Middle frontal gyrus (tissue), 1 donor: ENCODE measurements around the gene CPA5.
"Not testable (repeated sequence)": the region's sequence is repeated elsewhere in the genome, so short reads cannot be mapped to it uniquely, and the experiment has no call there.

ENCODE experiments used
- DNase-seq: peaks from one replicate; pipeline ENCODE4 v3.0.0-alpha.2; 2015; ENCODE audit warnings: low spot score; ENCODE audit errors: extremely low spot score

CPA5 gene

GRCh38 chr7:130344271-130344866 is at the start of gene CPA5:
TSS of gene CPA5 (plus strand) at chr7:130344816. CDS start at chr7:130346486, 1,670 bp downstream.
- DNase-seq = no peak

GRCh38 chr7:130296221-130296951 is 48.2 kb upstream of the CPA5 start:
- no peak for DNase-seq

DNA sequence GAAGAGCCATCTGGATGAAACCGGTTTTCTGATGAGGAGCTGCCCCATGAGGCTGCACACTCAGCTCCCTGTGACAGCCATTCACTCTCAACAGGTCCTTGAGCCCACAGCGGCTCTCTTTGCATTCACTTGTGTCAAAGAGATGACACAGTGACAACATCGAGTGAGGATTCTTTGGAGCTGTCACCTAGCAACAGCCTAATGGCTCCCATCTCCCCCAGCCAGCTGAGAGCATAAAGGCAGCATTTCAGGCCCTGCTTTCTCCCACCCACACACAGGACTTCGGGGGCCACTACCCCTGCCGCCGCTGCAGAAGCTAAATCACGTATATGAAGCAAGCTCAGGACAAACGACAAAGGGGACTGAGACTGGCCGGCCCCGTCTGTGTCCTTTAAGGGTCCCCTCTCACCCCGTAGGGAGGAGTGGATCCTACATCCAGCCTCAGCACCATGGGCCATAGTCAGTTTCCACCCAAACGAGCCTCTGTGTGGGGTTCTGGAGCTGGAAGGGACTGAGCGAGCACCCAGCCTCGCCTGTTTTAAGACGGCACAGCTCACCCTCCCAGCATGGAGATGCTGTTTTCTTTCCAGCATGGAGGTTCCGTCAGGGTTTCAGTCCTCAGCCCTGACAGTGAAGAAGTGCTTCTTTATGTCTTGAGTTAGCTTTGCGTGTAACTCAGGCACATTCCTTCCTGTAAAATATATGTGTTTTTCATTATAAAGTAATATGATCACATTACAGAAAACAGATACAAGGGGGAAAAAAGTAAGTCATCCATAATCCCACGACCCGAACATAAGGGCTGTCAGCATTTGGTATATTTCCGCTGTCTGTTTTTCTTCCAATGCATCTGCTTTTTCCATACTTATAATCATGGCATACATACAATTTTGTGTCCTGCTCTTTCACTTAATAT is 46.7 kb upstream of the CPA5 start:
- DNase-seq = no peak

DNA sequence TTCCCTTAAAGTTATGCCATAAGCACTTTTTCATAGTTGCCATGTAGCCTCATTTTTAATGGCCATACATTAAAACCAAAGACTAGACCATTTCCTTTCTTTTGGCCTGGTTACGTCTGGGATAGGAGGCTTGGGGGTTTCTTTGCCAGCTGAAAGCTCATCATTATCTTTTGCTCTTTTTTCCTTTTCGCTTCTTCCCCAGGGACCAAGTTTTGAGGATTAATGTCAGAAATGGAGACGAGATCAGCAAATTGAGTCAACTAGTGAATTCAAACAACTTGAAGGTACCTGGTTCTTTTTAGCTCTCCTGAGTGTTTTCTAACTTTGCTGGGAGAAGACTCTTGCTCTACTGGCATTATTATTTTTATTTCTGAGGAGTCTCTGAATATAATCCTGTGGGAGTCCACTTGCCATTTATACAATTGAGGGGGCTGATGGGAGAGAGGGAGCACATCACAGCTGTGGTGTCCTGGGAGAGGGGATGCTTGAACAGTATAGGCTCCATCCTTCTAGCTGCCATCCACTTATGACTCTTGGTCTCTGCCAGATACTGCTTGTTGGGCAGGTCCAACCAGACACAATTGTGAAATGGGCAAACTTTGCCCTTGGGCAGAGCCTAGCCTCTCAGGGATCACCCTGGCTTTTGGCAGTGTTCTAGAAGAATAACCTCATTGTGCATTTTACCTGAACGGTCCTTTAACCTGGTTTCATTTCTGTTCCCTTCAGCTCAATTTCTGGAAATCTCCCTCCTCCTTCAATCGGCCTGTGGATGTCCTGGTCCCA is 45.9 kb upstream of the CPA5 start:
- DNase-seq = no peak

DNA sequence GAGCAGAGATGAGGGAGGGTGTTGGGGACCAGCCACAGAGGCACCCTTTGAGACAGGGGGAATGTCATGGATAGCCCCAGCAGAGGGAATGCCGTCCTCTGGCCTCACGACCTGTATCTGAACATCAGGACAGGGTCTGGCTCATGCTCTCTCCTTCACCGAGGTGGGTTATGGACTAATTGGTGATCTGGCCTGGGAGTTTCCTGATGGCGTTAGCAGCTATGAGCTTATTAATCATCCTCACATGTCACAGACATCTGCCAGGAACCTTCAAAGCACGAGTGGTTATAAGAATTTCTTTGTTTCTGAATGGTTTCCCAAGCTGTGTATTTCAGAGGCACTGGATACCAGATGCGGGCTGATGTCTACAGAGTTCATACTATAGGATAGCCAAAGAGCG is 44.8 kb upstream of the CPA5 start:
- no peak for DNase-seq

GRCh38 chr7:130301501-130302020 is 43.1 kb upstream of the CPA5 start:
- no peak for DNase-seq

DNA sequence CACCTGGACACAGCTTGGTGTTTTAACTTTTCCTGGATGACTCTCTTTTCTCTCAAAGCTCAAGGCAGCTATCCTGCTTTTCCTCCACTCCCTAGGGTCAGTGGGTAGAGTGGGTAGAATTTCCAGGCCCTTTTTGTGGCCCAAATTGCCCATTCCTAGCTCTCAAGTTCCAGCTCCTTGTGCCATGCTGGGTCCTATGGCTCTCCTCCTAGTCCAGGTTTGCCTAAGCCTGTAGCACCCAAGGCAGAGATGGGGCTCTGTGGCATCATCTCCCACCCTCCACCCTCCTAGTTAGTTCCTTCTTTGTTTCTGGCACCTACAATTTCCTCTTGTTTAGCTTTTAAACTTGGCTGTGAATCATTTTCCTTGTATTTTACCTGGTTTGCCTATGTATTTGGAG is 42.0 kb upstream of the CPA5 start:
- no peak for DNase-seq

DNA sequence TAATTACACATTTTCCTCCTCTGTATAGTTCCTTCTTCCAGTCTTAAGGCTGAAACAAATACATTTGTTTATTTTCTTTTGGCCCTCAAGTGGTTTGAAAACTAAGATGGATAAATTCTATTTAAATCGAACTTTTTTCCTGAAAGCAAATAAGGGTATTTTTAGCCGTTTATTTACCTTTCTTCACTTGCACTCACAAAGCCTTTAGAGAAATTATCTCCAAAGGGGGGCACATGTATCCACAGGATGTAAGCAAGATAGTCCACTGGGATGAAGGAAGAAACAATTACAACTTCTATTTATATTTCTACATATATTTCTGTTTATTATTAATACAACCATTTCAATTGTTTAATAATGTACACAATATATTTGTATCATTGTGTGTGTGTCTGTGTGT is 41.5 kb upstream of the CPA5 start:
- DNase-seq = no peak

DNA sequence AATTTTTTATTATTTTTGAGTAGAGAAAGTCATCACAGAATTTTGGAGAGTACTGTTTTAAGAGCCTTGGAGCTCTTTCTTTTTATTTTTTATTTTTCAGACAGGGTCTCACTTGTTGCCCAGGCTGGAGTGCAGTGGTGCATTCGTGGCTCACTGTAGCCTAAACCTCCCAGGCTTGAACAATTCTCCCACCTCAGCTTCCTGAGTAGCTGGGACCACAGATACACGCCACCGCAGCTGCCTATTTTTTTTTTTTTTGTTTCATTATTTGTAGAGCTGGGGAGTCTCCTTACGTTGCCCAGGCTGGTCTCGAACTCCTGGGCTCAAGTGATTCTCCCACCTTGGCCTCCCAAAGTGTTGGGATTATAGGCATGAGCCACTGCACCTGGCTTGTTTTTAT is 41.1 kb upstream of the CPA5 start:
- DNase-seq = no peak

GRCh38 chr7:130303982-130304381 is 40.6 kb upstream of the CPA5 start:
- DNase-seq = no peak

- DNase-seq = no peak
These were observed 39.7 kb upstream of the CPA5 start for GRCh38 chr7:130304878-130305277.

GRCh38 chr7:130305433-130306042 is 39.1 kb upstream of the CPA5 start:
- no peak for DNase-seq

GRCh38 chr7:130309986-130310385 is 34.6 kb upstream of the CPA5 start:
- no peak for DNase-seq

GRCh38 chr7:130314305-130314704 is 30.3 kb upstream of the CPA5 start:
- no peak for DNase-seq

- DNase-seq = no peak
These were observed 25.1 kb upstream of the CPA5 start for GRCh38 chr7:130319541-130319940.

DNA sequence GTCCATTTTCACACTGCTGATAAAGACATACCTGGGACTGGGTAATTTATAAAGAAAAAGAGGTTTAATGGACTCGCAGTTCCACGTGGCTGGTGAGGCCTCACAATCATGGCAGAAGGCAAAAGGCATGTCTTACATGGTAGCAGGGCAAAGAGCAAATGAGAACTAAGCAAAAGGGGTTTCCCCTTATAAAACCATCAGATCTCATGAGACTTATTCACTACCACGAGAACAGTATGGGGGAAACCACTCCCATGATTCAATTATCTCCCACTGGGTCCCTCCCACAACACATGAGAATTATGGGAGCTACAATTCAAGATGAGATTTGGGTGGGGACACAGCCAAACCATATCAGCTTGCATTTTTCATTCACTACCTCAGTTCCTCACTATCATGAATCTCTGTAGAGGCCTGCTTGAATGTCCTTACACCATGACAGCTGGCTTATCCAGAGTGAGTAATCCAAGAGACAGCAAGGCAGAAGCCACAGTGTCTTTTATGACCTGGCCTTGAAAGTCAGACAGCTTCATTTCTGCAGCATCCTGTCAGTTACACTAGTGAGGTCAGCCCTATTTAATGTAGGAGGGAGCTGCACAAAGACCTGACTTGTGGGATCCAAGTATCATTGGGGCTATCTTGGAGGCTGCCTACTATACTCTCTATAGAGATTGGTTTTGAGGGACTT is 22.9 kb upstream of the CPA5 start:
- DNase-seq = not testable (repeated sequence)

- DNase-seq = no peak
These were observed 22.0 kb upstream of the CPA5 start for GRCh38 chr7:130322615-130323014.

- DNase-seq = no peak
These were observed 20.2 kb upstream of the CPA5 start for GRCh38 chr7:130324306-130324943.

- no peak for DNase-seq
These were observed 14.9 kb upstream of the CPA5 start for GRCh38 chr7:130329681-130330080.
